Endothelial cell of hepatic sinusoid (primary cell): ENCODE results near the gene RHBDL3.
"Not testable (repeated sequence)": the region's sequence is repeated elsewhere in the genome, so short reads cannot be mapped to it uniquely, and the experiment has no call there.

Experiments used
- in situ Hi-C: cut with HindIII; loops from 2 replicates; pipeline ENCODE4 v1.10.0; 2017; ENCODE audit warnings: low sequenced_read_pairs

RHBDL3 gene

DNA sequence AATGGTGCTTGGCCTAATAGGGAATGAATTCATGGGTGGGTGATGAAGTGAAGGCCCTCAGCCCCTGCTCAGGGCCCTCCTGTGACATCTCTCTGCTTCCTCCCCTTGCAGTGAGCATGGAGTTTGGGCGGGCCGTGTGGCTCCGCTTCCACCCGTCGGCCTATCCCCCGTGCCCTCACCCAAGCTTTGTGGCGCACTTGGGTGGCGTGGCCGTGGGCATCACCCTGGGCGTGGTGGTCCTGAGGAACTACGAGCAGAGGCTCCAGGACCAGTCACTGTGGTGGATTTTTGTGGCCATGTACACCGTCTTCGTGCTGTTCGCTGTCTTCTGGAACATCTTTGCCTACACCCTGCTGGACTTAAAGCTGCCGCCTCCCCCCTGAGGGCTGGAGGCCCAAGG lies 55.2 kb downstream of the RHBDL3 start:
- in situ Hi-C loops = no loop called here

DNA sequence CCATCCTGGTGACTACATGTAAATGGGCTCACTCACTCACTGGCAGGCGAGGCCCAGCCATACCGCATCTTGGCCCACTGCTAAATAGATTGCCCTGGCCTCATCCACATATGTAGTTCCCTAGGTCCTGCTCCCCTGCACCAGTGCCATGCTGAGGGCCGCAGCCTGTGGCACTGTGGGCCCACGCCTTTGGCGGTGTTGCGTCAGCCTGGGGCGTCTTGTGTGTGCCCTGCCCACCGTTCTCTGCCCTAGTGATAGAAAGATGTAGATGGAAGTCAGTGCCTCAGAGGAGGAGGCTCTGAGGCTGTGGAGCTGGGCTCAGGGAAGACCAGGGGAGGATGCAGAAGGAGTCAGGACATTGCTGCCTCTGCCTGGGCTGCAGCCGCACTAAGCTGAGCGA lies 57.4 kb downstream of the RHBDL3 start:
- in situ Hi-C loops = no loop called here

DNA sequence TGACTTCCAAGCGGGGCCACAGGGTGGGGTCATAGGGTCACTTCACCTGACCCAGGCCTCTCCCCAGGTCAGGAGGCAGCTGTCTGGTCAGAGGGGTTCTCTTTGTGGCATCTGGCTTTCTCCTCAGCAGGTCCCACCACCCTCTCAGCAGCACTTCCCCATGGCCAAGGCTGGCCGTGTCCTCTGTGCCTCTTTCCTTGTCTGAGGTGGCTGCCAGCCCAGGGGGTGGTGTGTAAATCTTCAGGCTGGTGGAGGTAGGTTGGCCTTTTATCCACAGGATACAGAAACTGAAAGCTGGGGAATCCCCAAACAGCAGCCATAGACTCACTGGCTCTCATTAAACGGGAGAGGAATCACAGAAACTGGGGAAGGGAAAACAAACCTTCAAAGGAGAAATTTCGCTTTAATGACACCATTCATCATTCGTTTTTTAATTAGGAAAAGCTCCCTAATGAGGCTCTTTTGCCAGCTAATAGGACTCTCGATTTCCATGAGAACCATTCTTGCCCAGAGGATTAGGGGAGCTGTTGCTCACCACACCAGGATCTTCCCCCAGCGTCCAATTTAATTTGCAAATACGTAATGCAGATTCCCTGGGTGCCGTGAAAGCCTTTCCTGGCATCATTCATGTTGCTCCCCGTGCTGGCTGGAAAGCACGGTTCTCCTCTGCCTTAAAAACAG lies 58.3 kb downstream of the RHBDL3 start:
- in situ Hi-C loops = no loop called here

DNA sequence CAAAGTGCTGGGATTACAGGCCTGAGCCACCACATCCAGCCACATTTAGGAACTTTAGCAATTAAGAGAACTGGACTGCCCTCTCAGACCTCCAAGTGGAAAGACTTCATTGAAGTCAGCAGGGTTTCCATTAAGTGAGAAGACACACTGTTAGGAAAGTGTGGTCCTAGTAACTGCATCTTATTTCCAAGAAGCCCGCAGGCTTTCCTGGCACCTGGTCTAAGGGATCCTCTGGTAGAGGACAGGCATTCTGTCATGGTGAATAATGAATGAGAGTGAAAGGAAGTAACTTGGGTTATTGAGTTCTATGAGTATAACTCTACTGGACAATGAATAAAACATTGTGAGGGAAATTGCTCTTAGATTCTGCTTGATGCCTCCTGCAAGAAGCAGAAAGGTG lies 62.3 kb downstream of the RHBDL3 start:
- in situ Hi-C loops = no loop called here

DNA sequence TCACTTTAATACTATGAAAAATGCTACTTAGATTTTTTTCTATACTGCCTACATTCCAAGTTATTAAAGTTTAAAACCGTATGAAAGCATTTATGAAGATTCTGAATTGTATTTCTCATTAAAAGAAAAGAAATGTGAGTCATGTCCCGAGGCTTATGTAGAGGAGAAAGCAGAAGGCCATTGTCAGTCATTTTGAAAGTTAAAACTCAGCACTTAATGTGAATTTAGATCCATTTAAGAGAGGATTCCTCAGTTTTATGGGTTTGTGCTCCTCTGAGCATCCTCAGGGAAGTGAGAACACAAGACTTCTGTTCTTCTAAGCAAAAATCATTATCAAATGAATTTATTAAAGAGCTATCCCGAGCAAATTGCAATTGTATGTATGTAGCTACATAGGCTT lies 64.5 kb downstream of the RHBDL3 start:
- in situ Hi-C loops = loop anchor here (5.0 kb wide), 1 partner anchor 43 kb away; no protein-coding TSS in a partner anchor

DNA sequence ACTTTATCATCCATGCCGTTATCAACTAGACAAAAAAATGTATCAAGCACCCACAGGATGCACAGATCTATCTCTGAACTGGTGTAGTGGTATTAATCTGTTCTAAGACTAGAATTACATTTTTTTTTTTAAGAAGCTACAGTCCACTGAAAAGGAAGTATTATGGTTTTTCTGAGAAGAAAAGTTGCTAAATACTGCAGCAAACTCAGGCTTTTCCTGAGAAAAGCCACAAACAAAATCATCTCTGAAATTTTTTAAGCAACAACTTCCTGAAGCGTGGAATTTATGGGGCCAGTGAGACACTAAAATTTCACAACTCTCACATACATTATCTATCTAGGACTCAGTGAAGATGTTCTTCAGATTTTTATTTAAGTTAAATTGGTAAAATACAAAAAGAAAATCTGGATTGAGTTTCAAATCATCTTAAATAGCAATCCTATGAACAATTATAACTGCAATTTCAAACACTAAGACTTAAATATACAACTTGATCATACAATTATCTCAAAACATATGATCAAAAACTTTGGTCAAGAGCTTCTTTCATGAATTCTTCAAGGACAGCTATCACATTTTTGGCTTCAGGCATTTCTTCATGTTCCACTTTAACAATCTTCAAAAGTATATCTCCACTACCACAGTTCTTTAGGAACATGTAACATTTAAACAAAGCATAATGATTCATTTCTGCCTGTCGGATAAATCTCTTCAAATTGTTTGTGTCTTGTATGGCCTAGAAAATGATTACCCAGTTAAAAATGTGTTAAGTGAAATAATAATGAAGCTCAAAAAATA lies 65.8 kb downstream of the RHBDL3 start:
- in situ Hi-C loops = loop anchor here (5.0 kb wide), 1 partner anchor 44 kb away; no protein-coding TSS in a partner anchor

DNA sequence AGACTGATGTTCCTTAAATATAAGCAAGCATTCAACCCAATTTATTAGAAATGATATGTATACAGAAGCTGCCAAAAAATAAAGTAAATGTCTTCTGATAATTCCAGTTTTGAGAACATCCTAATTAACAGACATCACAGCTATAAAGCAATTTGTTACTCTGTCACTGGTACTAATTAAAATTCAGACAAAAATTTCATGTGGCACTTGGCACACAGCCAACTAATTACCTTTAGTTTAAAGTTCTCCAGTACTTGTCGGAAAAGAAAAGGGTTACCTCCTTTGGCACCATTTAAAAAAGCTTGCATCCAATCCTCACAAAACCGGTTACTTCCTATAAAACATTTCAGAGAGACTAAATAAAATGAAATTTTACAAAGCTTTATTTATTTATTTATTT lies 67.6 kb downstream of the RHBDL3 start:
- in situ Hi-C loops = loop anchor here (5.0 kb wide), 1 partner anchor 46 kb away; no protein-coding TSS in a partner anchor

DNA sequence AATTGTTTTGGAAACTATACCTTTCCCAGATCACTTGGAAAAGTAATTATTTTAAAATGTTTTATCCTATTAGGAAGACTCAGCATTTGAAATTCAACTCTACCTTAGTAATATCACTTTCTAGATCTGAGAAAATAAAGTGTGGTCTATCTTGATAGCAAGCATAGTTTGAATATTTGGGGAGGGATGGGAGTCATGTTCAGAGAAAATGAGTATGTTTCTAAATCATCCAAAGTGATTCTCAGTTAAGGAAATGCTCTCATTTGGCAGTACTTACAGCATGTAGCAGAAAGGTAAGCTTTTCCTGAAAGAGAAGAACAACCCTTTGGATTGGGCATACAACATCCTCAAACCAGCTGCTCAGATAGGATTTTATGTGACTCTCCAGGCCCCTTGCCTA lies 69.4 kb downstream of the RHBDL3 start:
- in situ Hi-C loops = no loop called here

DNA sequence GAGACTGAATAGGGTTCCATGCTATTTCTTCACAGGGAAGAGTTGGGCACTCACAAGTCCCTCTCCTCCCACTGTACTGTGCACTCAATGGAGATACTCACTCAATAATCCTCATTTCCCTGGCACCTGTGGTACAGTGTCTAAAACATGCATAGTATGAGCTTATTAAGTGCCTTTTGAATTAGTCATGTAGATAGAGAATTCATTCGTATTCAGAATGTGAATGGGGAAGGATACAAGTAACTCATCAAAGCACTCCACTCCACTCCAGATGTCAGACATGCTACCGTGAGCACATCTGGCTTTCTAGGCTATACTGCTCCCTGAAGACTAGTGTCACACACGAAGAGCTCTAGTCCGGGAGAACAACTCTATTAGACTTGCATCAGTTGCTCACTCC lies 70.1 kb downstream of the RHBDL3 start:
- in situ Hi-C loops = no loop called here

DNA sequence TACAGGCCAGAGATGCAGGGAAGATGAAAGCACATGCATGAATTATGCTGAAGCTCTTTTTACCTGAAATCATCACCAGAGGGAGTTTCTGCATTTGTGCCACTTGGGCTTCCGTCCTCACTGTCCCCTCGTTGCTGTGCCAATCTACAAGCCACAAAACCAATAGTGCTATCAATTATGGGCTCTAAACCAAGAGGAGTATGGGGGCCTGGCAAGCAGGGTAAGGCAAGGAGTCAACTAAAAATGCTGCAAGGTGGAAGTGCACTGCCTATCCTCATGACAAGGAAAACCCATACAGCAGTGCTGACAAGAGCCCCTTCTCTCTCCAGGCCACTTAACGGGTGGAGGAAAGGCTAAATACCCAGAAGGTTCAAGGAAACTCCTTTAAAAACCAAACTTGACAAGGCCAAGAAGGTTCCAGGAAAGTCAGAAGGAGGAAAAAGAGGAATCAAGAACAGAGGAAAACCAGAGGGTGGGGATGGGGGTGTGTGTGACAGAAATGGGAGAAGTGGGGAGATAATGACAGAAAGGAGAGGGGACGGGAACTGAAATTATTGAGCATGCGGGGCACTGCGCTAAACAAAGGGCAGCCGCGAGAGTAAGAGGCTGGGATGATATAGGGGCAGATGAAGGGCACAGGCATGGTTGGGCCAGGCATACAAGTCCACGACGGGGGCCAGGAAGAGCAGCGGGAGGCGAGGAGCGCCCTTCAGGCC lies 75.7 kb downstream of the RHBDL3 start:
- in situ Hi-C loops = no loop called here

DNA sequence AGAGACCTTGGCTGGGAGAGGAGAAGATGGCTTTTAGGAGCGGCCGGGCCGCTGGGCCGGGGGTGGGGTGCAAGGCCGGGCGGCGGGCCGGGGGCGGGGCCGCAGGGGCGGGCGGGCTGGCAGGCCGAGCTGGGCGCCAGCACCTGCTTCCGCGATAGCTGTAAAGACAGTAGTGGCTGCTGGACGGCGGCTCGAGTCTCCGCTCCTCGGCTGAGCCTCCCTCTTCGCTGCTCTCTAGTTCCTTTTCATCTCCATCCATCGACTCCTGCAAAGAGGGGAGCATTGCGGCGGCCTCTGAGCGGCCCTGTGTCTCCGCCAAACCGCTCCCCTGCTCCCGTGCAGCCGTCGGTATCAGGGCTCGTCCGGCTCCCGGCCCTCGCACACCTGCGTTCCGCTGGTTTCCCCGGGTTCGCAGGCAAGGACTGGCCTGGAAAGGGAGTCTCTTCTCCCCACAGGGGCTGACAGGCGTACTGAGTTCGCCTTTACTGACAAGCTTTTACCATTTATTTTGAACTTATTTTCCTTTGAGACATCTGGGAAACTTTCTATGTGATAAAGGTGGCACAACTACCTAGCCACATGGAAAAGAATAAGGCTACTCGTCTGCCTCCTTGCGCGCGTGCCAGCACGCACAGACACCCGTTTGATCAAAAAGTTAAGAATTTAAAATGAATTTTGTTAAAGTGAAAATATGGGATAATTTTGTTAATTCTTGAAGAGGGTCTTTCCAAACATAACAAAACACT lies 76.4 kb downstream of the RHBDL3 start, which contains the start of gene C17orf75:
TSS of gene C17orf75 (minus strand) at position 317 of the 746 bp plus-strand sequence. CDS start at position 283, 34 bp downstream.
- in situ Hi-C loops = no loop called here

DNA sequence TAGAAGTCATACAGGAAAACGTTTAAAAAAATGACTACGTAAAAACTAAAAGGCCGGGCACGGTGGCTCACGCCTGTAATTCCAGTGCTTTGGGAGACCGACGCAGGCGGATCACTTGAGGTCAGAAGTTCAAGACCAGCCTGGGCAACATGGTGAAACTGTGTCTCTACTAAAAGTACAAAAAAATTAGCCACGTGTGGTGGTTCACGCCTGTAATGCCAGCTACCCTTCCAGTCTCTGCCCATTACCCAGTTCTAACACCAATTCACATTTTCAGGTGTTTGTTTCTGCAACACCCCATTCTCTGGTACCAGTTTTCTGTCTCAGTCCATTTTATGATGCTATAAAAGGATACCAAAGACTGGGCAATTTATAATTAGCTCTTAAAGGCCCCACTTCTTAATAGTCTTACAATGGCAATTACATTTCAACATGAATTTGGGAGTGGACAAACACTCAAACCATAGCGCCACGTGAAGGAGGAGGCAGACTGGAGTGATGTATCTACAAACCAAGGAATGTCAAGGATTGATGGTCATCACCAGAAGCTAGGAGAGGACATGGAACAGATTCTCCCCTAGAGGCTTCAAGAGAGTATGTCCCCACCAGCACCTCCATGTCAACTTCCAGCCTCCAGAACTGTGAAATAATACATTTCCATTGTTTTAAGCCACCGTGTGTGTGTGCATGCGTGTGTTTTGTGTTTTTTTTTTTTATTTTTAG lies 77.1 kb downstream of the RHBDL3 start:
- in situ Hi-C loops = no loop called here

DNA sequence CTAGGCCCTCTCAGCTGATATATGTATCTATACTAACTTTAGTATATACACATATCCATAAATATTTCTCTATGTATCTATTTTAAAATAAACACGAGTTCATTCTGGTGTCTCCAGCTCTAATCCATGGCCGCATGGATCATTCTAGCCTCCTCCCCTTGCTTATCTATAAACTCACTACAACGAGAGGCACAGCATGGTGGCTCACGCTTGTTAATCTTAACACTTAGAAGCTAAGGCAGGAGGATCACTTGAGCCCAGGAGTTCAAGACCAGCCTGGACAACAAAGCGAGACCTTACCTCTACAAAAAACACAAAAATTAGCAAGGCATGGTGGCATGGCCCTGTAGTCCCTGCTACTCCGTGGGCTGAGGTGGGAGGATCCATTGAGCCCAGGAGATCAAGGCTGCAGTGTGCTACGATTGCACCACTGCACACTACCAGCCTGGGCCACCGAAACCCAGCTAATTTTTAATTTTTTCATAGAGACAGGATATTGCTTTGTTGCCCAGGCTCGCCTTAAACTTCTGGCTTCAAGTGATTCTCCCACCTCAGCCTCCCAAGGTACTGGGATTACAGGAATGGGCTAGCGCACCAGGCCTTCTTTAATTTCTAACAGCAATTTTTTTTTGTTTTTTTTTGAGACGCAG lies 80.4 kb downstream of the RHBDL3 start:
- in situ Hi-C loops = no loop called here

DNA sequence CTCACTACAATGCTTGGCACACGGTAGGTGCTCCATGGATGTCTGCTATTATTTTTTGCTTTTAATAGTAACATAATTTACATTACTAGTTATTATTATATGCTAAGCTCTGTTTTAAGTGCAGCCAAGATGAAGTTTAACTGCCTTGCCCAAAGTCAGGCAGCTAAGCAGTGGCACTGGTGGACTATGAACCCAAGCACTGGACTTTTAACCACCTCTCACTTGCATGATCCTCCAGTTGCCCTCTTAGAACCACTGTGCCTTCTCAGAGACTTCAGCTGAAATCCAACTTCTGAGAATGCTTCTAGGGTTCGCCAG lies 82.8 kb downstream of the RHBDL3 start:
- in situ Hi-C loops = no loop called here

DNA sequence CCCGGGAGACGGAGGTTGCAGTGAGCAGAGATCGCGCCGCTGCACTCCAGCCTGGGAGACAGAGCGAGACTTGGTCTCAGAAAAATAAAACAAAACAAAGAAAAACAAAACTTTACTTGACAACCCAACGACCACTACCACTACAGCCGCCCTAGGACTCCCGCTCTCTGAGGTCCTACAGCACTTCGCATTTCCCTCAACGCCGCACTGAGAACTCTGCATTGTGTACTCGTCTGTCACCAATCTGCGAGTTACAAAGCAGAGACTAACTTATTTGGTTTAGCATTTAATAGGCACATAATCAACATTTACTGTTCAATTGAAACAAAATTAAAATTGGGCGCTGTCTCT lies 83.8 kb downstream of the RHBDL3 start:
- in situ Hi-C loops = no loop called here

DNA sequence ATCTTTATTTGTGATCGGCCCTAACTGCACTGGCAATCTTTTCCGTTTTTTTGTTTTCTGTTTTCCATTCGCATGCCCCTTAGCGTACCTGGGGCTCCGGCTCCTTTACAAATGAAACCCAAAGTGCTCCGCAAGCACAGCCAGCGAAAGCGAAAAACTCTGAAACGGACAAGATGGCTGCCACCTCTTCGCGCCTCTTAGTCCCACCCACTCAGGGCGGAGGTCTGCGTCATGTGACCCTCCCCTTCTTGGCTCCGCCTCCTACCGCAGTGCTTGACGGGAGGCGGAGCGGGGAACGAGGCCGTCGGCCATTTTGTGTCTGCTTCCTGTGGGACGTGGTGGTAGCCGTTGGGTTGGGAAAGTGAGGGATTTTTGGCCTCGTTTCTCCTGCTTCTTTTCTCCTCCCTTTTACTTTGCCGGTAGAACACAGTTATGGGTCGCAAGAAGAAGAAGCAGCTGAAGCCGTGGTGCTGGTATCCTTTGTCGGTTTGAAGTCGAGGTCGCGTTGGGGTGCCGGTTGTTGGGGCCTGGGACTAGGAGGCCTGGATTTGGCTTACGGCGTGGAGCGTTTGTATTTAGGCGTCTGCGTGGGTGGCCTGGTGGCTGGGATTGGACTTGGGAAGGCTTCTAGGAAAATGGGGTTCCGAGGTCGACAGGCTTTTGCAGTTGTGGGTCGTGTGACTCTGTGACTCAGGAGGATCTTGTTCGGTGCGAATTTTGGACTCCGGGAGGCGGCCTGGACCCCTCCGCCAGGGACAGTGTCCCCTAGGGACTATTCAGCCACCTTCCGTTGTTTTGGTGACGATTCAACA lies 84.4 kb downstream of the RHBDL3 start, which contains the start of gene ZNF207:
TSS of gene ZNF207 (plus strand) at position 304 of the 812 bp plus-strand sequence. CDS start at position 433, 129 bp downstream.
- in situ Hi-C loops = no loop called here

DNA sequence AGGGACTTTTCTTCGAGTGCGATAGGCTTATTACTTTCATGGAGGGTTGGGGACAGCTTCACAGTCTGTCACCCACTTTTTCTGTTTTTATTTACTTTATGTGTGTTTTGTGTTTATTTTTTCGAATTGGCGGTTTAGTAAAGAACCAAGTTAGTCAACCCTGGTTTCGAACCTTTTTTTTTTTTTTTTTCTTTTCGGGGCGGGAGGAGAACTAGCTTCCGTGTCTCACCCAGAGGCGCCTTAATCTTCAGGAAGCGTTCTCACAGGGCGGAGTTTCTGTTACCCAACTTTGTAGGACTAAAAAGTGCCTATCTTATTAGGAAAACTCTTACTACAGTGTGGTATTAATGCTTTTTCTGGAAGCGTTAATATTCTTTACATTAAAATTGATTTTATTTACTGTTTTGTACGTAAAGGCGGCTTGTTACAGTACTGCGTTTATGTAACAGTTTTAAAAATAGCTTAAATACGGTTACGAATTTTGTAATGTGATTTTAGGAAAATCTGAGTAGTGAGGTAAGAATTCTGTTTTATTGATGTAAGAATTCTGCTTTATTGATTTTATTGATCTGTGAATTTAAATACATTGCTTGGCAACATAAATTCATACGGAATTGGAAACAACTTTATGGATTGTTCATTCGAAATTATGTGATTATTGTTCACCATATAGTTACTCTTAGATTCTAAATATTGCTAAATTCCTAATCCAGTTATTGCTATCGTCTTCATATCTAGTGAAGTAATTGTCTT lies 85.2 kb downstream of the RHBDL3 start:
- in situ Hi-C loops = no loop called here

DNA sequence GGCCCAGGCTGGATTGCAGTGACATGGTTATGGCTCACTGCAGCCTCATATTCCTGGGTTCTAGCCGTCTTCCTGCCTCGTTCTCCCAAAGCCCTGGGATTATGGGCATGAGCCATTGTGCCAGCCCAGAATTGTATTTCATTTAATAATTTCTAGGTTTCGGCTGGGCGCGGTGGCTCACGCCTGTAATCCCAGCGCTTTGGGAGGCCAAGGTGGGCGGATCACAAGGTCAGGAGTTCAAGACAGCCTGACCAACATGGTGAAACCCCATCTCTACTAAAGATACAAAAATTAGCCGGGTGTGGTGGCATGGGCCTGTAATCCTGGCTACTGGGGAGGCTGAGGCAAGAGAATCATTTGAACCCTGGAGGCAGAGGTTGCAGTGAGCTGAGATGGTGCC lies 87.1 kb downstream of the RHBDL3 start:
- in situ Hi-C loops = not testable (repeated sequence)
